CD14-positive monocyte (primary cell): Measurements from ENCODE around the gene RPL29. TPM values are rescaled to one million over a fixed set of nuclear protein-coding genes. Genes with fewer than 3 reads are reported as not detected.

Experiments used
- DNase-seq, 3 donors: peaks; one replicate each; pipeline ENCODE4 v3.0.0-alpha.2; 2011 to 2022
- H2AFZ ChIP-seq: 2 replicates; pipeline ENCODE4 v1.6.0; 2012; ENCODE audit warnings: mild to moderate bottlenecking, low read depth, low read length, inconsistent platforms; ENCODE audit not compliant: insufficient read depth, poor library complexity, severe bottlenecking
- H3K27ac ChIP-seq, 2 donors: 1 replicate in 1 of 2; 2 replicates in 1 of 2; pipeline ENCODE4 v1.5.1; 2012 to 2013; ENCODE audit warnings: low read length in 2 of 2, control low read depth in 1 of 2, inconsistent platforms in 1 of 2, low read depth in 1 of 2, mild to moderate bottlenecking in 1 of 2
- H3K27me3 ChIP-seq, 2 donors: one replicate each; pipeline versions ENCODE4 v1.6.0 to v1.6.1; 2011 to 2013; ENCODE audit warnings: low read length in 2 of 2; ENCODE audit not compliant: control insufficient read depth in 2 of 2, insufficient read depth in 2 of 2
- H3K36me3 ChIP-seq, 2 donors: replicated peaks in 1 of 2; 1 replicate in 1 of 2; 2 replicates in 1 of 2; pipeline versions ENCODE4 v1.5.1 to v1.6.1; 2012 to 2013; ENCODE audit warnings: low read length in 2 of 2, control low read depth in 1 of 2, inconsistent platforms in 1 of 2, mild to moderate bottlenecking in 1 of 2; ENCODE audit not compliant: insufficient read depth in 2 of 2, control insufficient read depth in 1 of 2
- H3K4me1 ChIP-seq, 2 donors: 1 replicate in 1 of 2; 2 replicates in 1 of 2; pipeline versions ENCODE4 v1.5.1 to v1.6.1; 2012 to 2013; ENCODE audit warnings: low read length in 2 of 2, control low read depth in 1 of 2, inconsistent platforms in 1 of 2, mild to moderate bottlenecking in 1 of 2, moderate library complexity in 1 of 2; ENCODE audit not compliant: insufficient read depth in 2 of 2, control insufficient read depth in 1 of 2
- H3K4me2 ChIP-seq: replicated peaks from 2 replicates; pipeline ENCODE3; 2012; ENCODE audit warnings: low read length, moderate library complexity, mild to moderate bottlenecking; ENCODE audit not compliant: poor library complexity, severe bottlenecking; ENCODE audit errors: extremely low read depth
- H3K4me3 ChIP-seq, 3 experiments: fragments of 200-600 bp in 1 of 3; sonication (generic) in 1 of 3; replicated peaks in 1 of 3; 1 replicate in 2 of 3; 2 replicates in 1 of 3; pipeline ENCODE4 v1.5.1; 2011 to 2013; ENCODE audit warnings: low read length in 3 of 3, mild to moderate bottlenecking in 3 of 3, control low read depth in 2 of 3, low read depth in 2 of 3, inconsistent platforms in 1 of 3, moderate library complexity in 1 of 3
- H3K79me2 ChIP-seq: 2 replicates; pipeline ENCODE4 v1.6.0; 2012; ENCODE audit warnings: mild to moderate bottlenecking, control low read depth, inconsistent platforms, low read length, moderate library complexity; ENCODE audit not compliant: insufficient read depth
- H3K9ac ChIP-seq: 2 replicates; pipeline ENCODE4 v1.6.0; 2017; ENCODE audit warnings: low read length, mild to moderate bottlenecking; ENCODE audit not compliant: insufficient read depth, poor library complexity, severe bottlenecking
- H3K9me3 ChIP-seq, 2 donors: replicated peaks in 1 of 2; 1 replicate in 1 of 2; 2 replicates in 1 of 2; pipeline versions ENCODE4 v1.5.1 to v1.6.1; 2012 to 2013; ENCODE audit warnings: low read length in 2 of 2, control low read depth in 1 of 2; ENCODE audit not compliant: control insufficient read depth in 1 of 2, insufficient read depth in 1 of 2
- H4K20me1 ChIP-seq: 2 replicates; pipeline ENCODE4 v1.6.0; 2012; ENCODE audit warnings: mild to moderate bottlenecking, low read length, control low read depth, moderate library complexity; ENCODE audit not compliant: insufficient read depth
- H3K27ac Mint-ChIP-seq, 7 donors: one replicate each; pipeline ENCODE4 v1.8.0; 2020; ENCODE audit warnings: mild to moderate bottlenecking in 7 of 7, mixed read lengths in 7 of 7, moderate library complexity in 6 of 7, inconsistent platforms in 2 of 7
- H3K27me3 Mint-ChIP-seq, 3 donors: one replicate each; pipeline ENCODE4 v1.8.0; 2021 to 2022; ENCODE audit warnings: low read depth in 3 of 3, mild to moderate bottlenecking in 3 of 3, mixed read lengths in 3 of 3, moderate library complexity in 3 of 3, inconsistent platforms in 1 of 3
- H3K36me3 Mint-ChIP-seq, 2 donors: one replicate each; pipeline ENCODE4 v1.8.0; 2020; ENCODE audit warnings: mixed read lengths in 2 of 2, inconsistent platforms in 1 of 2, mild to moderate bottlenecking in 1 of 2
- H3K4me1 Mint-ChIP-seq: one replicate; pipeline ENCODE4 v1.8.0; 2020; ENCODE audit warnings: mild to moderate bottlenecking, mixed read lengths
- H3K4me3 Mint-ChIP-seq, 2 donors: one replicate each; pipeline ENCODE4 v1.8.0; 2020; ENCODE audit warnings: mild to moderate bottlenecking in 2 of 2, mixed read lengths in 2 of 2, moderate library complexity in 1 of 2
- H3K9me3 Mint-ChIP-seq, 7 donors: one replicate each; pipeline ENCODE4 v1.8.0; 2020 to 2022; ENCODE audit warnings: mixed read lengths in 7 of 7, mild to moderate bottlenecking in 6 of 7, moderate library complexity in 6 of 7, inconsistent platforms in 2 of 7
- CTCF ChIP-seq: fragments of 200-600 bp; IDR thresholded peaks from one replicate; pipeline ENCODE4 v1.8.0; 2022; ENCODE audit warnings: antibody characterized with exemption, mild to moderate bottlenecking
- WGBS: methylation state at CpG from one replicate; pipeline ENCODE4 v1.1.5; 2013; ENCODE audit warnings: missing lambda C conversion rate; ENCODE audit not compliant: insufficient coverage; 5-methylcytosine and 5-hydroxymethylcytosine counted together
- intact Hi-C, 2 donors: fragments of 100-400 bp; cut with micrococcal nuclease; formaldehyde crosslinking; loops; one replicate each; pipeline versions ENCODE4 v1.15.0 to v1.15.1; 2023
- polyA plus RNA-seq, 3 donors: library from polyadenylated mRNA; depleted of rRNA in 1 of 3; unstranded in 2 of 3; stranded (reverse) in 1 of 3; fragments of 300-500 nt in 2 of 3; fragments of >200 nt in 1 of 3; fragmentation: Illumina TruSeq in 2 of 3; gene quantifications; 1 replicate in 2 of 3; 2 replicates in 1 of 3; pipeline ENCODE4 v1.2.3, GENCODE V29; 2012 to 2021

RPL29 gene
- polyA plus RNA-seq, 3 donors, result 753 to 2,360 (median 856) TPM

GRCh38 chr3:52023101-52023770, 27.5 kb upstream of the RPL29 start:
- H3K79me2 ChIP-seq, result no peaks in the 10 kb centered on the region
- no peak overlapping the region for H3K27ac Mint-ChIP-seq
- no peak overlapping the region for H3K9ac ChIP-seq
- no peak overlapping the region for H3K4me3 Mint-ChIP-seq
- H3K9me3 Mint-ChIP-seq, result no peaks in the 10 kb centered on the region
- H3K27ac ChIP-seq, result no peak overlapping the region
- H3K27me3 Mint-ChIP-seq, result peaks cover 1 to 4% (median 1%) of the 10 kb centered on the region in 3 donors
- H3K4me2 ChIP-seq, result no peak overlapping the region
- WGBS, result 100% methylated on average over 1 of the region's 3 CpGs
- intact Hi-C loops, result no loop called here
- DNase-seq, result no peak
- TF ChIP-seq CTCF, result no peak
- H3K4me1 ChIP-seq, result no peaks in the 10 kb centered on the region
- no peak overlapping the region for H2AFZ ChIP-seq
- no peaks in the 10 kb centered on the region for H3K36me3 ChIP-seq
- no peaks in the 10 kb centered on the region for H3K9me3 ChIP-seq
- no peaks in the 10 kb centered on the region for H3K27me3 ChIP-seq
- no peaks in the 10 kb centered on the region for H3K36me3 Mint-ChIP-seq
- no peaks in the 10 kb centered on the region for H4K20me1 ChIP-seq
- H3K4me1 Mint-ChIP-seq, result no peaks in the 10 kb centered on the region
- H3K4me3 ChIP-seq, result no peak overlapping the region

- H3K4me1 Mint-ChIP-seq, result no peaks in the 10 kb centered on the region
- intact Hi-C loops, result no loop called here
These were observed 26.8 kb upstream of the RPL29 start for GRCh38 chr3:52022323-52023100.

More at GRCh38 chr3:52022323-52023100, 26.8 kb upstream of the RPL29 start:
- Histone ChIP-seq H3K27me3 (no peaks in the 10 kb centered on the region), H3K4me2 (no peak overlapping the region), H3K79me2 (no peaks in the 10 kb centered on the region), H3K4me1 (no peaks in the 10 kb centered on the region), H3K27ac (no peak overlapping the region), H4K20me1 (no peaks in the 10 kb centered on the region), H3K36me3 (no peaks in the 10 kb centered on the region), H2AFZ (no peak overlapping the region), H3K9ac (no peak overlapping the region), H3K4me3 (no peak overlapping the region), H3K9me3 (no peaks in the 10 kb centered on the region)
- DNase-seq, result no peak
- peaks cover 1 to 4% (median 1%) of the 10 kb centered on the region in 3 donors for H3K27me3 Mint-ChIP-seq
- 92% methylated on average over 7 of the region's 20 CpGs for WGBS
- H3K4me3 Mint-ChIP-seq, result no peak overlapping the region
- no peaks in the 10 kb centered on the region for H3K9me3 Mint-ChIP-seq
- no peaks in the 10 kb centered on the region for H3K36me3 Mint-ChIP-seq
- TF ChIP-seq CTCF, result no peak
- no peak overlapping the region for H3K27ac Mint-ChIP-seq
